ENCODE data around the gene KRTAP5-10.

DNA sequence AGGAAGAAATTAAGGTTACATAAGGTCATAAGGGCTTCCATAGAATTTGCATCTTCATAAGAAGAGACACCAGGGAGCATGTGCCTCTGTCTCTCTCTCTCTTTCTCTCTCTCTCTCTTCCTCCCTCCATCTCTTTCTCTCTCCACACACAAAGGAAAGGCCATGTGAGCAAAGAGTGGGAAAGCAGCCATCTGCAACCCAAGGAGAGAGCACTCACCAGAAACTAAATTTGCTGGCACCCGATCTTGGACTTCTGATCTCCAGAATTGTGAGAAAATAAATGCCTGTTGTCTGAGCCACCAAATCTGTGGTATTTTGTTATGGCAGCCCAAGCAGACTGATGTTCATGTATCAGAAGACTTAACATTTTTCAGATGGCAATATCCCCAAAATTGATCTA is 6.4 kb upstream of the KRTAP5-10 start:
- TF ChIP-seq EP300 (IDR thresholded peaks at IDR 0.05), result no peak
- TF ChIP-seq, protein P1, sequence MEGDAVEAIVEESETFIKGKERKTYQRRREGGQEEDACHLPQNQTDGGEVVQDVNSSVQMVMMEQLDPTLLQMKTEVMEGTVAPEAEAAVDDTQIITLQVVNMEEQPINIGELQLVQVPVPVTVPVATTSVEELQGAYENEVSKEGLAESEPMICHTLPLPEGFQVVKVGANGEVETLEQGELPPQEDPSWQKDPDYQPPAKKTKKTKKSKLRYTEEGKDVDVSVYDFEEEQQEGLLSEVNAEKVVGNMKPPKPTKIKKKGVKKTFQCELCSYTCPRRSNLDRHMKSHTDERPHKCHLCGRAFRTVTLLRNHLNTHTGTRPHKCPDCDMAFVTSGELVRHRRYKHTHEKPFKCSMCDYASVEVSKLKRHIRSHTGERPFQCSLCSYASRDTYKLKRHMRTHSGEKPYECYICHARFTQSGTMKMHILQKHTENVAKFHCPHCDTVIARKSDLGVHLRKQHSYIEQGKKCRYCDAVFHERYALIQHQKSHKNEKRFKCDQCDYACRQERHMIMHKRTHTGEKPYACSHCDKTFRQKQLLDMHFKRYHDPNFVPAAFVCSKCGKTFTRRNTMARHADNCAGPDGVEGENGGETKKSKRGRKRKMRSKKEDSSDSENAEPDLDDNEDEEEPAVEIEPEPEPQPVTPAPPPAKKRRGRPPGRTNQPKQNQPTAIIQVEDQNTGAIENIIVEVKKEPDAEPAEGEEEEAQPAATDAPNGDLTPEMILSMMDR (IDR thresholded peaks at IDR 0.05), result no peak
- TF ChIP-seq POLR2AphosphoS5 (IDR thresholded peaks at IDR 0.05), result no peak
